ENCODE data around the gene MOSPD3.

GRCh38 chr7:100595188-100595587 lies 17.2 kb upstream of the MOSPD3 start:
- TF ChIP-seq POLR2A (IDR thresholded peaks at IDR 0.05; ENCODE audit: extremely low read depth, insufficient read length), result no peak
- TF ChIP-seq CTCF (IDR thresholded peaks at IDR 0.05; ENCODE audit: low read depth, low read length), result no peak

All from NB4 (cell line).